GM19397 (cell line): Measurements from ENCODE around the gene LRRC4C.
"Not testable (repeated sequence)": the region's sequence is repeated elsewhere in the genome, so short reads cannot be mapped to it uniquely, and the experiment has no call there.

Experiments used
- ATAC-seq: cut with Tn5 transposase; IDR thresholded peaks from one replicate; pipeline ENCODE4 v1.9.1; 2021; ENCODE audit warnings: mild to moderate bottlenecking, moderate library complexity; ENCODE audit not compliant: unreplicated experiment

The LRRC4C gene

DNA sequence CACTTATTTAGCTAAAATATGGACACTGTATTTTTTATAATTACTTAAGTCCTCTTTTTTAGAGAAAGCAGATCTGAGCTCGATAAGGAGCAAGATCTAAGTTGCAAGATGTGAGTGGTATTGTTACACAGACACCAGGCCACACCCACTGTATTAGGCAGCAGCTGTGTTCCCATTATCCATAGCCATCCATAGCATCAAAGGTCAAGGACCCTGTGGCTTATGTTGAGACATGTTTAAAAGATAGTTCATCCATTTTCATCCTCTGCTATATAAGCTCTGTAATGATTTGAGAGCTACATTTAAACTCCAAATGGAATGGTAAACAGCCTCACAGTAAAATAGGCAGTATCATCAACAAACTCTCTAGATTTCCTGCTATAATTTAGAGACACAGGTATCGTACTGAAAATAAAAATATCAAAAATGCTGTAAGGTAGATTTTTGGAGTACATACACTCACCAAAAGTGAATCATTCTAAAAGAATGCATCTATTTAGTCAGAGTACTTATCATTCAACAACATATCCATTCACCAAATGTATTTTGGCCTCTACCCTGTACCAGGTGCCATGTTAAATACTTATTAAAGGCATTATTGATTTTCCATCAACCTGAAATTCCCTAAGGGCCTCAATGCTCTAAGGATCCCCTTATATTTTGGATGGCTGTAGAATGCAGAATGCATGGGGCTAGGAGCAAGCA, 574.0 kb downstream of the LRRC4C start:
- no peak for ATAC-seq

DNA sequence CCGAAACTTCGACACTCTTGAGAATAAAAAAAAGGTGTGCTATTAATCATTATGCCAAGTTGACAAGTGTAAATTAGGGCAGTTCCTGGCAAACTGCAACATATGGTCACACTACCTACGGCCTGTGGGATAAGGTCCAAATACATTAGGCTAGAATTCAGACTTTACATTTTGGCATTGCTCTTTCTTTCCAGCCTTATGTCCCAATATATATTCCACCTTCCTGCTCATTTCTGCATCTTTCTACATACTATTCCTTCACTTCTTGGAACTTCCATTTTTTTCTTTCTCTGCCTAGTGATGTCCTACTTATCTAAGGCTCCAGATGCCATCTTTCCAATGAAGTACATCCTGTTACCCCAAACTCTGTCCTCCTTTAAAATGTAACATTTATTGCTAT, 577.2 kb downstream of the LRRC4C start:
- ATAC-seq = no peak

DNA sequence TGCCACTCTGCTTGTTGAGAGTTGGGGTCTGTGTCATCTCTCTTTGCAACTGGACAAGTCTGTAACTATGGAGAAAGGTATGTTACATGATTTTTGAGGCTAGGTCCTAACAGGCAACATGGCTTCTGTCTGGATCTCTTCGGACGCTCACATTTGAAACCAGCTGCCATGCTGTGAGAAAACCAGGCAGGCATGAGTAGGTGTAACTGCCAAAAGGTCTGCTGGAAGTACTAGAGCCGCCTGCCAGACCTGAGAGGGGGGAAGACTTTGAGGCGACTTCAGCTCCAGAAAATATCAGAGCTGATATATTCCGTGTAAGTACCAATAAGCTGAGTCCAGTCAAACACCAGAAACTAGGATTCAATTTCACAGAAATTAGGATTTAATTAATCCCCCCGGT, 579.5 kb downstream of the LRRC4C start:
- ATAC-seq = no peak

DNA sequence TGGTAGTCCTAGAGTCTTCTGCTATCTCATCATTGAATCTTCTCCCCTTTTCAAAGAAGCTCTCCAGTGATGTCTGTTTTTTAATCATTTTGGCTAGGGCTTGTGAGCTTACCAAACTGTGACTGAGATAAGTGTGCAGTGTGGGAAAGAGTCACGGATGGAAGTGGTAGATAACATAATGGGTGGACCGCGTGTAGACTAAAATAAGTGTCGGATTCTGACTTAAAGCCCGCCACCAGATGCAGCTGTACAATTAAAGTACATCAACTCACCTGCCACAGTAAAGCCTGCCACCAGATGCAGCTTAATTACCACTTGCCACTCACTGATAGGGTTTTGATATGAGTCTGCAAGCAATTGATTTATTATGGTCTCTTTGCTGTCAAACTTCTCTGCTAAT, 581.5 kb downstream of the LRRC4C start:
- no peak for ATAC-seq

DNA sequence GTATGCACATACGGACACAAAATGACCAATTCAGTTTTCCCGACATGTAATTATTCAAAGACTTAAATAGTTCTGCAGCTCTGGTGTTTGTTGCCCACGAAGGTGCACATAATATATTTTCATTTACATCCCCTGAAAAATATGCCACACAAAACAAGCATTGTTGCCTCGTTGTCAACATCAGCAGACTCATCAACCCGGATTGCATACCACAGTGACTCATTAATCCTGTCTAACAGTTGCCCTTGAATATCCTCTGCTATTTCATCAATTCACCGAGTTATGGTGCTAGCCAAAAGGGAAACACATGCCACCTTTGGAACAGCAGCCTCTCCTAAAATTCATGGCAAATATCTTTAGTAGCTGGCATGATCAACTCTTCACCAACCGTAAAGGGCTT, 582.2 kb downstream of the LRRC4C start:
- no peak for ATAC-seq

DNA sequence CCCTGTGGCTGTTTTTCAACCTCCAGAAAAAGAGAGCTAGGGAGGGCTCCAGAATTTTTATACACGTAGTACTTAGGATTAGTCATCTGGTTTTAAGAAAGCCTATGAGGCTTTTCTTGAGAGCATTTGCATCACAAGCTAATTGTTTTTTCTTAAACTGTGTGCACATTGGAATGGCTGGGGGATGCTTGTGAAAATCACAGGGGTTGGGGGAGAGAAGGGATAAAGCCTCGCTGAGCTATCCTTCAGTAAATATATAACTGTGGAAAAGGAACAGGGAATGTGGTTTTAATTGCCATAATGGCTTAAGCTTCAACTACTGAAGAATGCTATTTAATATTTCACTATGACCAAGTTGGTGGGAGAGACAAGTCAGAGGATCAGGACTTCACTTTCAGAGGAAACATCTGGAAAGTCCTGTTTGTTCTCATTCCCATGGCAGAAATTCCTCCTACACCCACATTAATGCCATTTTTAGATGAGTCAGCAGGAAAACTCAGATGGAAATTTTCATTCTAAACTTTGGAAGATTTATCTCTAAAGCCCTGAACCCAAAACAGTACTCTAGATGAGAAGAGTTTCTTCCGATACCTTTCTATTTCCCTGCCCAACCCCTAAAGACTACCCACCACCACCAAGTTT, 591.3 kb downstream of the LRRC4C start:
- ATAC-seq = no peak

DNA sequence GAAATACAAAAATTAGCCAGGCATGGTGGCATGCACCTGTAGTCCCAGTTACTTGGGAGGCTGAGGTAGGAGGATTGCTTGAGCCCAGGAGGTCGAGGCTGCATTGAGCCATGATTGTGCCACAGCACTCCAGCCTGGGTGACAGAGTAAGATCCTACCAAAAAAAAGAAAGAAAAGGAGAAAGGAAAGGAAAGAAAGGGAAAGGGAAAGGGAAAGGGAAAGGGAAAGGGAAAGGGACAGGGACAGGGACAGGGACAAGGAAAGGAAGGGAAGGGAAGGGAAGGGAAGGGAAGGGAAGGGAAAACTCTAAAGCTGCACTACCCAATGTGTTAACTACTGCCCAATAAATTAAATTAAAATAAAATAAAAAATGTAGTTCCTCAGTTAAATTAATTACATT, 601.7 kb downstream of the LRRC4C start:
- ATAC-seq = not testable (repeated sequence)

DNA sequence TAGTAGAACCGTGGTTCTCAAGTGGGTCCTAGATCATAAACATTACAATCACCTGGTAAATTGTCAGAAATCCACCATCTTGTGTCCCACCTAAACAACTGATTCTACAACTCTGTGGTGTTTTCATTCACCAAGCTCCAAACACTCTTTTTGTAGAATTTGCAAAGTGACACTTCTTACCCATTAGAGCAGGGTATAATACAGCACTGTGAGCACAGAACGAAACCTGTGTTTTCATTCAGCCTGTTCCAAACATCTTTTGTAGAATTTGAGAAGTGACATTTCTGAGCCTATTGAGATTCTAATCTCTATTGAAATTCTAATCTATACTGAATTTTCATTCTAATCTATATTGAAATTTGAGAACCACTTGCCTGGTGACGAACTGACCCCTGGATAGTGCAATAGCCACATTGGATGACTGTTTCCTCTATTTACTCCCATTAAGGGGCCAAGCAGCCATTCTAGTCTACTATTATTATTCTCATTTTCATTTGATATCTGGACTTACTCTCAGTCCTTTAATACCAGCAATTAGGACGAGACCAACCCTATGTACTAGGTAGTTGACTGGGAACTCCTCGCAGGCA, 616.6 kb downstream of the LRRC4C start:
- no peak for ATAC-seq

DNA sequence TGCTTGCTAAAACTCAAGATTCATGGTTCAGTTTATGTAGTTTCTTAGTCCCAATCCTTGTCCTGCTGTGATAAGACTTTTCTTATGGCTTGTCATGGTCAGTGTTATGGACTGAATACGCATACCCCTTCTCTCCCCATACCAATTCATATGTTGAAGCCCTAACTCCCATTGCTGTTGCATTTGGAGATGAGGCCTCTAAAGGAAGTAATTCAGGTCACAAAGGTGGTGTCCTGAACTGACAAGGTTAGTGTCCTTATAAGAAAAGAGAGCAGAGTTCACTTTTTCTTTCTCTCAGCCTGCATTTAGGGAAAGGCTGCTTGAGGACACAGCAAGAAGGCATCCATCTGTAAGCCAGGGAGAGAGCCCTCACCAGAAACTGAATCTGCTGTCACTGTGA, 618.2 kb downstream of the LRRC4C start:
- no peak for ATAC-seq

DNA sequence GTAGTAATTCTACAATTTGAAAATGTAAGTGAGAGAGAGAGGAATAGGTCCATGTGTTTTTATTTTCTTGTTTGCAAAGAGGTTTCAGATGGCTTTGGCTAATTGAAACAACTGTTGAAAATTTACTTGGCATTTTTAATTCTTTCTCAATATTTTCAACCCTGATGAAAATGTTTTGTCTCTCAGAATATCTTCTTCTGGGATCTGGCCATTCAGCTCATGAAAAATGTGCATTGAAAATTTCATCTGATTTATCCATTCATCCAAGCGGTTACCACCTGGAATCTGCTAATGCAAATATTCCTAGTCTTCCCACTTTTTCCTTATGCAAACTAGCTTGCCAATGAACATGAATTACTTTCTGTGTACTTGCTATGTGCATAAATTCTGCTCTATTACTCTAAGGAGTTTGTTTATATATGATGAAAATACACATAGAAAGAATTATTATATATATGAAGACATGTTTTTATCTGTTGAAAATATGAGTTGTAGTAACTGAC, 621.2 kb downstream of the LRRC4C start:
- ATAC-seq = no peak

DNA sequence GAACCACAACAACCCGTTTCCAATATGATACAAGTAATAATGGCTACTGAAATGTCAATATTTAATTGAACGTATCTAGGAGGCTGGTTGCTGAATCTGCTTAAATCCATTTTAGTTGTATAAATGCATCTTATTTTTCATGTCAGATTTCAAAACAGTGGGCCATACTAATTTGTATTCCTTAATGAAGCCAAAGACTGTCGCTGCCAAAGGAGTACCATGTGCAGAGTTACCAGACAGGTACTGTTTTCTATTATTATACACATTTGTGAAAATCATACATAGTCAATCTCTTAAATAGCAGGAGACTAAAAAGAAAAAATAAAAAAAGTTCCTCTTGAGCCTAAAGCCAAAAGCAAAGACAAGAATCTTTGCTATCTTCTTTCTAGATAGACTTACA, 632.3 kb downstream of the LRRC4C start:
- ATAC-seq = no peak

DNA sequence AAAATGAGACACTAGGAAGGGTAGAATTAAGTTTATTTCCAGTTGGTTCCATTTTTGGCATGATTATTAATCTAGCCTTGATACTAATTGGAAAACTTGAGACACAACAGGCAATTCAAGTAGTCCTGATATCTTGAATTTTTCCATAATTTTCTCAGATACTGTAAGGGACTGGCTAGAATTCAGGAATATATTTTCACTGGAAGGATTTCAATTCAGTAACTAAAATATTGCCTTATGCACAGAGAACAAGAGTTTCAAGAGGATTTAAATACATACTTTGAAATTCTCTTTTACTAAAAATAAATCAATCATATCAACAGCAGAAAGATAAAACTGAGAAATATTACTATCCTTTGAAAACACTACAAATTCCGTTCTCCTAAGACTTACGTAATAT, 632.9 kb downstream of the LRRC4C start:
- no peak for ATAC-seq

DNA sequence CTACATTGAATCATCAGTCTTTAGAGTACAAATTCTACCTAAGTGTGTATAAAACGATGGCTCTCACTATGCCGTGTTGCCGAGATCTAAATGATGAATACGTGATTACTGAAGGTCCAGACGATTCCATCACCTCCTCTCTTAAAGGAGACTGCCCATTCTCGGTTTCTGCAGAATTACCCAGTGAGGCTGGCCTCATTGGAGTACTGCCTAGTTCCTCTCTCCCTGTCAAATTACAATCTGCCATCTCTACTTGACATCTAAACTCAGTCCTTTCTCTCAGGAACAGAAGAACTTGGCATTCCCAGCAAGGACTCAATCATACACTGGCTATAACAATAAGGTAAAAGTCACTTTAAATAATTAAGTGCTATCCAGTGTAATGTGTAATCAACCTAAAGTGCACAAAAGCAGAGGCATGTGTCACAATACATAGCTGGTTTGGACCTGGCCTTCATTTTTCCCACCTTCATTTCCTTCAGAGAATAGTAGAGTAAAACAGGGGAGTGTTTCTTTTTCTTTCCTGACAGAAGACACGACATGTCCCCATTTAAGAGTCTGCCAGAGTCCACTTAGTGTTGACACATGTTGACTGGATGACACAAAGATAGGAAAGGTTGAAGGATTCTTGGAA, 634.1 kb downstream of the LRRC4C start:
- no peak for ATAC-seq

DNA sequence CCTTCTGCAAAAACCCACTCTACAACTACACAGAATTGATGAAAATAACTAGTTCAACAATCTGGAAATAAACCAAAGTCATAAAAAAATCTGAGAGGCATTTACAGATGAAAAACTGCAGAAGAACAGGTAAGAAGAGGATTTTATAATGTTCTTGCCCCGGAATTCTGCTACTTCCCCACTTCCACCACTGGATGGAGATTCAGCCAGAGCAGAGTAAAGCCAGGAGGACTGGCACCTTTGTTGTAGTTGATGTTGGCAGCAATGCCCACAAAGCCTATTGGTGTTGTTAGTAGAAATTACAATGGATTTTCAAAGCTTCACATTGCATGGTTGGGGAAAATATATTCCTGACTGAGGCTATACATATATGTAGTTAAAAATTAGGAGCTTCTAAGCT, 640.2 kb downstream of the LRRC4C start:
- ATAC-seq = no peak

DNA sequence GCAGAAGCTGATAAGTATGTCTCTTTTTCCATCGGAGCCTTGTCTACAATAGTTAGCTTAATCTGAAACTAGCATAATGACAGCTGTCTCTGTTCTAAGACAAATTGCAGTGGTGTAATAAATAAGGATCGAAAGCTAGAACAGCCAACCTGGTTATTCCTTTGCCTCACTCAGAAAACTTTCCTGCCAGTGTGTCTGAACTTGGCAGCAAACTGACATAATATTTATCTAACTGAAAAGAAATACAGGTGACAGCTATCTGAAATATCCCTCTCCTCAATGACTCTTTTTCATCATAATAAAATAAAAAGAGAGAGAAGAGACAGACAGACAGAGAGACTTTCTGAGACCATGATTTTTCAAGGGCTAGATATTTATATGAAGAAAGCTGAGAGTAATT, 642.5 kb downstream of the LRRC4C start:
- ATAC-seq = no peak

DNA sequence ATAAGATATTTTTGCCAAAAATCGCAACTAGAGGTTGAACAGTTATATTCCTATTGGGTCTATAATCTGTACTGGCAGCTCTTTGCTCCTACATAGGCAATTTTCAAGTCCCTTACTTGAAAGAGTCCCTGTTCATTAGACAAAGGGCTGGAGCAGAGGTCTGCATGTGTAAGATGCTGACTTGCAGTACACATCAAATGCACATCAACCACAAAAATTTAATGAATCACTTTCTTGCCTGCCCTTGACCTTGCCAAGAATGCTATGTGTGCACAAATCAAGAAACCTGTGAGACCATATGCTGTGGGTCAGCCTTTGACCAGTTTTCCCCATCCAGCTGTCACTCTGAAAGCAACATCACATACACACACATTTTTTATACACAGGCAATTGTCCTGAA, 661.5 kb downstream of the LRRC4C start:
- no peak for ATAC-seq

DNA sequence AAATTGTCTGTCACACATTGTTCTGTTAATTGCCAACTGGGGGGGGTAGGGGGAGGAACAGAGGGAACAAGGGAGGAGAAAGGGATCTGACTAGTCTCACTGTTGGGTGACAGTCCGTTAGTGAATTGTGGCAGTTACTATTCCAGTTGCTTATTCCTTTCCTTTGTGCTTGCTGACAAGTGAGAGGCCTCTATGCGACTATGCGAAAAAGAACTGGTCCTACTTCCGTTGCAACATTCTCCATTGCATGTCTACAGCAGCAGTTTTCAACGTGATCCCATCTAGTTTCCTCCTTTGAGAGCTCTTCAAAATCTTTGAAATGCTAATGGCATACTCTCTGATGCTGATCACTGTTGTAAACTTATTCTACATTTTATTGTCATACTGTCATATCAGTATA, 672.2 kb downstream of the LRRC4C start:
- ATAC-seq = no peak

DNA sequence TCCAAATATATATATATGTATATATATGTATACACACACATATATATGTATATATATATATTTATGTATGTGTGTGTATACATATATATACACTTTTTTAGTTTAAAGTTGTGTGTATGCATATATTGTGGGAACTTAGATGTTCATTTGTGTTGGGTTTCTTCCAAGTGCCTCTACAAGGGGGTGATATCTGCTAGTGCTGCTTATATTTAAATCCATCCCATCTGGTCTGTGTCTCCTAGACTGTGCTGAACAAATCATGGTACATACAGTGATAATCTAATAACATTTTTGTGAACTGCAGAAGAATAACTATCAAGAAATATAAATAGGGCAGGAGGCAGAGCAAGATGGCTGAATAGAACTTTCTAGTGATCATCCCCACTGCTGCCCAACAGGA, 696.4 kb downstream of the LRRC4C start:
- ATAC-seq = no peak

DNA sequence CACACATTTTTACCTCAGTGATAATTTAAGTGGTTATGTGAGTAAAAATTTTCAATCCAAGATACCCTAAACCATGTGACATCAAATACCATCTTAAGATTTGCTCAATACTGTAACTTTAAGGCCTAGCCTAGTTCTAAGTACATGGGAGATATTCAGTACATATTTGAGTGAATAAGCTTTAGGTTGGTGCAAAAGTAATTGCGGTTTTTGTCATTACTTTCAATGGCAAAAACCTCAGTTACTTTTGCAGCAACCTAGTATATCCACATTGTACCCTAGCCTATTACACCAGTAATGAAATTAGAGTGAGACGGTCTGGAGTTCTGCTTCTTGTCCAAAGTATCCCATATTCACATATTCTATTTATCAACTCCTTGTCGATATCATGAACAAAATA, 700.1 kb downstream of the LRRC4C start:
- ATAC-seq = no peak

DNA sequence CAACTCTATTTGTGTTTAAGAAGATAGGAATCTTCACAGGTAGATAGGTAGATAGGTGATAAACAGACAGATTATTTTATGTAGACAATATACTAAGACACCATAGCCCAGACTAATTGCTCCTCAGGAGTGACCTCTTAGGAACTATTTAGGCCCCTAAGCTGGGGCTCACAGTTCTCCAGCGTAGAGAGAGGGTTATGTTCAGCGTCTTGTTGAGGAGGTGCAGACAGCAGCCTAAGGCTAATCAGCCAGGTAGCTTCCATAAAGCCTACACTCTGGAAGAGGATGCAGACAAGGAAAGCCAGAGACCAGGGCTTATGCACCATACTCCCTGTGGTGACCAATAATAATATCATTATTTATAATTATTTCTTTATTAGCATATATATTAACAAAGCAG, 705.2 kb downstream of the LRRC4C start:
- ATAC-seq = no peak

DNA sequence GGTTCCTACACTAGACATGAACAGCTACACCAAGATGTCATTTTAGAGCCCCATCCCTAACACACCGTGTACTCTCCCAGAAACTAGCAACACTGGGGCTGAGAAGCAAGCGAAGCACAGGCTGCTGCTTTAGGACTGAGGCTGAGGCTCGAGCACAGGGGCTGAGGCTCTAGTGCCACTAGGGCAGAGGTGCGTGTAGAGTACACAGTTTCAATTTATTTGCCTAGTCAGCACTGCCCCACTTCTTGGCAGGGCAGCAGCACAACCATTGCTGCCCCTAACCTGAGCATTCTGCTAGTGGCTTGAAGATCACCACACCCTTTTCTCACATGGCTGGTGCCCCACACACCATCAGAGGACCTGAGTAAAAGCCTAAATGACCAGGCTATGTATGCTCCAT, 713.2 kb downstream of the LRRC4C start:
- no peak for ATAC-seq

DNA sequence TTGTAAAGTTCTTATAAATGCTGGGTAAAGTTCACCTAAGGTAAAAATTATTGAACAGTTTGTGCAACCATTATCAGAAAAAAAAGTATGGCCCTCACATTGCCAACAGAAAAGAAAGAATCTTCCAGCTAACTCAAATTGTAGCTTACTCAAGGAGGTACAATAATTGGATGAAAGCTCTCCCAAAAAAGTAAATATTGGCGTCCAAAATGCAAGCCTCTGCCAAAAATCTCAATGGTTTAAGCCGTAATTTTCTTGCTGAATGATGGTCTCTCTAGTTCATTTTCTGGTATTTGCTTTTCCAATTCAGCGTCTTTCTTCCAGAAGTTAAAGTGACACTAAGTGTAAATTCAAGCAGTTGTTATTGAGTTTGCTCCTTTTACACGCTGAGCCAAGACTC, 727.3 kb downstream of the LRRC4C start:
- ATAC-seq = no peak
